Cardiac fibroblast (primary cell): ENCODE data around the gene GUCY2D.
"Not testable (repeated sequence)": the region's sequence is repeated elsewhere in the genome, so short reads cannot be mapped to it uniquely, and the experiment has no call there.

Source experiments
- DNase-seq, 2 donors: peaks; one replicate each; pipeline versions ENCODE4 v3.0.0 to v3.0.0-alpha.2; 2010; ENCODE audit warnings: low read depth in 2 of 2
- H3K4me3 ChIP-seq, 2 donors: replicated peaks in 1 of 2; 1 replicate in 1 of 2; 2 replicates in 1 of 2; pipeline ENCODE4 v1.5.1; 2011; ENCODE audit warnings: low read depth in 2 of 2, low read length in 2 of 2, mild to moderate bottlenecking in 2 of 2, moderate library complexity in 1 of 2
- CTCF ChIP-seq: IDR thresholded peaks from one replicate; pipeline ENCODE4 v1.5.1; 2011; ENCODE audit warnings: low read depth, mild to moderate bottlenecking, low read length, inconsistent platforms

The GUCY2D gene

GRCh38 chr17:8059131-8059530 is 56.7 kb downstream of the GUCY2D start:
- H3K4me3 ChIP-seq: no peak overlapping the region
- no peak for DNase-seq

GRCh38 chr17:8060274-8060673 is 57.9 kb downstream of the GUCY2D start:
- TF ChIP-seq CTCF: peak; percentile 54
- peak; percentile 78 to 82 for DNase-seq

More at GRCh38 chr17:8059131-8059530, 56.7 kb downstream of the GUCY2D start:
- TF ChIP-seq CTCF: no peak

GRCh38 chr17:8061851-8062250 is 59.4 kb downstream of the GUCY2D start:
- H3K4me3 ChIP-seq, DNase-seq: not testable (repeated sequence)

More at GRCh38 chr17:8060274-8060673, 57.9 kb downstream of the GUCY2D start:
- H3K4me3 ChIP-seq: no peak overlapping the region

DNA sequence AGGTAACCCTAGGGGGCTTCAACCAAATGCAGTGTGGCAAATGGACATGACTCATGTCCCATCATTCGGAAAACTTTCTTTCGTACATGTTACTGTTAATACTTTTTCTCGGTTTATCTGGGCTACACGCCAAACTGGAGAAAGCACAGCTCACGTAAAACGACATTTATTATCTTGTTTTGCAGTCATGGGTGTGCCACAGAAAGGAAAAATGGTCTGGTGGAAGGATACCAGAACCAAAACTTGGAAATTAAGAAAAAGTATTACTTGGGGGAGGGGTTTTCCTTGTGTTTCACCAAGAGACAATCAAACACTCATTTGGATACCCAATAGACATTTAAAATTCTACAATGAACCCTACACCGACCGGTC is 60.0 kb downstream of the GUCY2D start:
- peak; percentile 59 to 70 for DNase-seq

DNA sequence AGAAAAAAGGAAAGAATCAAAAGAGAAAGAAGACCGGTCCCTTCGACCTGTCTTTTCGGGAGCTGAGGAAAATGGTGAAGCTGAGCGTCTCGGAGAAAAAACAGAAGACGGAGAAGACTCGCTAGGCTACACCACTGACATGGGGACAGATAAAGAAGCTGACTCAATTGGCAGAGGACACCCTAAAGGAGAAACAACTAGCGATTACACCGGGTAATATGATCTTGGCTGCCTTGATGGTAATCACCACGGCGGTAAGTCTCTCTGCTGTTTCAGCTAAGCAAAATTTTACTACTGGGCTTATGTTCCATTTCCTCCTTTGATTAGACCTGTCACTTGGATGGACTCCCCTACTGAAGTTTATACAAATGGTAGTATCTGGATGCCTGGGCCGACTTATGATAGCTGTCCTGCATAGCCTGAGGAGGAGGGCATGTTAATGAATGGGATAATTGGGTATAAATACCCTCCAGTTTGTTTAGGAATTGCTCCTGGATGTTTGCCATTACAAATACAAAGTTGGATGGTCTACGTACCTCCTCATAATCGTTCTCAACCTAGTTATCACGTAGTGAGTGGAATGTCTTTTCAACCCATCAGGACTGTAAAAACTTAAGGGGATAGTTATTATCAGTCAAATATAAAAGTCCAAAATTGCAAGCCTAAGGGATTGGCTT is 60.5 kb downstream of the GUCY2D start:
- DNase-seq: no peak
- H3K4me3 ChIP-seq: peak overlapping the region; percentile 16 to 24
- TF ChIP-seq CTCF: no peak

More for the DNA sequence above, 60.0 kb downstream of the GUCY2D start:
- no peak for TF ChIP-seq CTCF
- H3K4me3 ChIP-seq: peak overlapping the region in 1 of 2 donors; percentile 24

DNA sequence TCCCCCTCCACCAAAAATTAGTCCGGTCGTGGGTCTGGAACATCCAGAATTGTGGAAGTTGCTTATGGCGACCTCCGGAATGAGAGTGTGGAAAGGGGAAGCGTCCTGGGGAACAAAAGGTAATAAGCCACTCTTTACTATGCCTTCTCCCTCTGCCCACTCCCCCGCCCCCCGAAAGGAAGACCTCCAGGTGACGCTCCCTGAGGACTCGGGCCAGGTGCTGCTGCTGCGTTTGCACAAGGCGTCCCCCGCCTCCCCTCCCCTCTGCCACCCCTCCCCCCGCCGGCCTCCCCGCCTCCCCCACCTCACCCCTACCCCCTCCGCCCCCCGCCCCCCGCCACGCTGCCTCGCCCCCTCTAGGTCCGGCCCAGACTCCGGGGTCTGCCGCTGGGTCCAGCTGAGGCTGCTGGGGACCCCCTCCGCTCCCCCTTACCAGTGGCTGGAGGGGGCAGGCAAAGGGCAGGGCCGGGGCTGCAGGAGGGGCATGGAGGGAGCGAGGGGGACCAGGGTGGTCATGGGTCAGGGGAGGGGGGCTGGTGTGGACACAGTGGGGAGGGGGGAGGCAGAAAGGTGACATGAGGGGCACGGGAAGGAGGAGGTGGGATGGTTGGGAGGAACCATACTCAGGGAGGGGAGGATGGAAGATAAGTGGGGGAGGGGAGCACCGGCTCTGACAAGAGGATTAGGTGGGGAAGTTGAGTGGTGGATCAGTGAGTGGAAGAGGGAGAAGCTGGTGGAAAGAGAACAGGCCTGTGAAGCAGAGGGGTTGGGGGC is 61.5 kb downstream of the GUCY2D start:
- H3K4me3 ChIP-seq: no peak overlapping the region
- no peak for DNase-seq
- no peak for TF ChIP-seq CTCF

- no peak for TF ChIP-seq CTCF
- no peak overlapping the region for H3K4me3 ChIP-seq
- DNase-seq: no peak
Measured at GRCh38 chr17:8064561-8065019, 62.2 kb downstream of the GUCY2D start.
